Right atrium auricular region (tissue), 2 donors: Measurements from ENCODE around the gene RNLS. TPM values are rescaled to one million over a fixed set of nuclear protein-coding genes. Genes with fewer than 3 reads are reported as not detected.

Experiments
- DNase-seq: peaks from one replicate; pipeline ENCODE4 v3.0.0-alpha.2; 2019; ENCODE audit warnings: low spot score
- H3K27ac ChIP-seq, 2 donors: fragments of 200-600 bp; sonication (generic); 1 replicate in 1 of 2; 2 replicates in 1 of 2; pipeline ENCODE4 v1.5.1; 2016 to 2019
- H3K27me3 ChIP-seq, 2 donors: fragments of 200-600 bp; sonication (generic); one replicate each; pipeline versions ENCODE4 v1.5.1 to v1.6.0; 2017 to 2019
- H3K36me3 ChIP-seq: fragments of 200-600 bp; sonication (generic); one replicate; pipeline ENCODE4 v1.5.1; 2016
- H3K4me1 ChIP-seq, 2 donors: fragments of 200-600 bp; sonication (generic); one replicate each; pipeline versions ENCODE4 v1.5.1 to v1.6.0; 2017 to 2019
- H3K4me3 ChIP-seq, 2 donors: fragments of 200-600 bp; sonication (generic); 1 replicate in 1 of 2; 2 replicates in 1 of 2; pipeline ENCODE4 v1.5.1; 2017 to 2019; ENCODE audit warnings: mild to moderate bottlenecking in 1 of 2, moderate library complexity in 1 of 2
- H3K9me3 ChIP-seq, 2 donors: fragments of 200-600 bp; sonication (generic); one replicate each; pipeline ENCODE4 v1.5.1; 2019
- CTCF ChIP-seq, 2 donors: fragments of 200-600 bp; sonication (generic); IDR thresholded peaks; one replicate each; pipeline ENCODE4 v1.5.1; 2019; ENCODE audit warnings: antibody characterized with exemption in 2 of 2
- total RNA-seq, 2 donors: library from RNA; depleted of rRNA; stranded (reverse); fragments of >200 nt; gene quantifications; one replicate each; pipeline ENCODE4 v1.1.0, GENCODE V29; 2016

Gene RNLS
- total RNA-seq, 2 donors from 2014 or later, result 14.9 to 26.8 TPM

GRCh38 chr10:88390041-88390440 lies 193.1 kb downstream of the RNLS start:
- Histone ChIP-seq H3K4me1 (peaks cover 0 to 34% of the 10 kb centered on the region in 2 donors), H3K27me3 (no peaks in the 10 kb centered on the region), H3K36me3 (no peaks in the 10 kb centered on the region), H3K27ac (peak overlapping the region in 1 of 2 donors; percentile 2), H3K9me3 (no peaks in the 10 kb centered on the region), H3K4me3 (no peak overlapping the region)
- no peak for TF ChIP-seq CTCF (IDR thresholded peaks at IDR 0.05)
- DNase-seq, result no peak

- TF ChIP-seq CTCF (IDR thresholded peaks at IDR 0.05), result peak in 1 of 2 donors; percentile 70
- no peak overlapping the region for H3K4me3 ChIP-seq
- no peaks in the 10 kb centered on the region for H3K27me3 ChIP-seq
- DNase-seq, result no peak
- peaks cover 0 to 36% of the 10 kb centered on the region in 2 donors for H3K4me1 ChIP-seq
- peak overlapping the region in 1 of 2 donors; percentile 74 for H3K27ac ChIP-seq
- no peaks in the 10 kb centered on the region for H3K9me3 ChIP-seq
- H3K36me3 ChIP-seq, result no peaks in the 10 kb centered on the region
These were observed 193.7 kb downstream of the RNLS start for GRCh38 chr10:88389456-88389855.

GRCh38 chr10:88388324-88388723 lies 194.8 kb downstream of the RNLS start:
- Histone ChIP-seq H3K27me3 (no peaks in the 10 kb centered on the region), H3K27ac (peak overlapping the region; percentile 56 to 74), H3K4me1 (peaks cover 0 to 36% of the 10 kb centered on the region in 2 donors), H3K4me3 (no peak overlapping the region), H3K36me3 (no peaks in the 10 kb centered on the region), H3K9me3 (no peaks in the 10 kb centered on the region)
- TF ChIP-seq CTCF (IDR thresholded peaks at IDR 0.05), result no peak
- DNase-seq, result no peak

GRCh38 chr10:88386821-88387773 lies 196.0 kb downstream of the RNLS start:
- Histone ChIP-seq H3K4me1 (peaks cover 0 to 36% of the 10 kb centered on the region in 2 donors), H3K27me3 (no peaks in the 10 kb centered on the region), H3K4me3 (peak overlapping the region in 1 of 2 donors; percentile 27), H3K27ac (peak overlapping the region; percentile 56 to 74), H3K9me3 (no peaks in the 10 kb centered on the region), H3K36me3 (no peaks in the 10 kb centered on the region)
- no peak for TF ChIP-seq CTCF (IDR thresholded peaks at IDR 0.05)
- no peak for DNase-seq

- TF ChIP-seq CTCF (IDR thresholded peaks at IDR 0.05), result no peak
- Histone ChIP-seq H3K27me3 (no peaks in the 10 kb centered on the region), H3K4me3 (peak overlapping the region in 1 of 2 donors; percentile 27), H3K36me3 (no peaks in the 10 kb centered on the region), H3K4me1 (peaks cover 0 to 36% of the 10 kb centered on the region in 2 donors), H3K9me3 (no peaks in the 10 kb centered on the region), H3K27ac (peak overlapping the region; percentile 56 to 74)
- DNase-seq, result no peak
These were observed 196.8 kb downstream of the RNLS start for GRCh38 chr10:88386204-88386788.
